Superior temporal gyrus (tissue), 1 donor: Measurements from ENCODE around the gene FHOD1.

Experiments used
- DNase-seq: peaks from one replicate; pipeline ENCODE4 v3.0.0-alpha.2; 2016; ENCODE audit errors: extremely low spot score

The FHOD1 gene

DNA sequence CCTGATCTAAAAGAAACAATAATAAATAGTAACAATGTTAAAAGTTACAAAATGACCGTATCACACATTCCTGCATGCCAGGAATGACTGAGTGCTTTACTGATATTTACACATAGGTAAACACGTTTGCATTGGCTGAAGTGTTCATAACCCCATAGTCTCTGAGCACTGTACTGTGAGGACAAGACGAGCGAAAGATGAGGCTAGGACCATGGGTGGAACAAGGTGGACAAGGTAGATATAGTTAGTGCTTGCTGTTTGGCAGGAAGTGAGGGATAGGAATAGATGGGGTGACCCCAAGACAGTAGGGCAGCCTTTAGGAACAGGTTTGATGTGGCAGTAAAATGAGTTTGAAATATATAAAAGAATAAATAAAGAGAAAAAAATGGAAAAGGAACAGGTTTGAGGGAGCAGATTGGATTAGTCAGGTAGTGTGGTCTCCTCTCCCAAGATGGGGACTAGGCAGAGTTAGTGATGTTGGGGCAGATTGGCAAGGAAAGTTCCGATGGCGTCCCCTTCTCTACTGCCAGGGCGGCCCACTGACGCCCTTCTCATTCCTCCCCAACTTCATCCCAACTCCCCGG lies 55.8 kb downstream of the FHOD1 start:
- no peak for DNase-seq

DNA sequence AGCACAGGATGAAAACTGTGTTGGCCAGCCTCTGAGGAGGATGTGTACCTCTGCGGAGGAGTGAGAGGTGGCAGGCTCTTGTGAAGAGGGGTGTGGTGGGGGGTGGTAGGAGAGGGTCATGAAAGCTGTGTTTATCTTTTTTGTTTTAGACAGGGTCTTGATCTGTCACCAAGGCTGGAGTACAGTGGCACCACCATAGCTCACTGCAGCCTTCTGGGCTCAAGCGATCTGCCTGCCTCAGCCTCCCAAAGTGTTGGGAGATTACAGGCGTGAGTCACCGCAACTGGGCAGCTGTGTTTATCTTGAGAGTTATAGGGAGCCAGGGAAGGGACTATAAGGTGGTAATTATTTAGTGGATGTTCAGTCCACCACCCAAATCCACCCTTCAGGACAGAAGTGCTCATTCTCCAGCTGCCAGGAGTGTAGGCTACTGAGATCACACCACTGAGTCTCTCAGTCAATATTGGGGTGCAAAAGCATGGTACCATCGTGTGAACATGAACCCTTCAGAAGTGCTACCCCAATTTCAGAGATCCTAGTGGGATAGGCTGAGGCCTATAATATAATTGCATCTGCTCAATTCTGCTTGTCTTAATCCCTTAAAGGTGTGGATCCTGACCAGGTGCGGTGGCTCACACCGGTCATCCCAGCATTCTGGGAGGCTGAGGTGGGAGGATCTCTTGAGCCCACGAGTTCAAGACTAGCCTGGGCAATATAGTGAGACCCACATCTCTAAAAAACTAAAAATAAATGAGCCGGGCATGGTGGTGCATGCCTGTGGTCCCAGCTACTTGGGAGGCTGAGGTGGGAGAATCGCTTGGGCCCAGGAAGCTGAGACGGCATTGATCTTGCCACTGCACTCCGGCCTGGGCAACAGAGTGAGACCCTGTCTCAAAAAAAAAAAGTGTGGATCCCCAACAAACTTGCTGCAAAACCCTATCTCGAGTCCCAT lies 56.6 kb downstream of the FHOD1 start:
- no peak for DNase-seq

DNA sequence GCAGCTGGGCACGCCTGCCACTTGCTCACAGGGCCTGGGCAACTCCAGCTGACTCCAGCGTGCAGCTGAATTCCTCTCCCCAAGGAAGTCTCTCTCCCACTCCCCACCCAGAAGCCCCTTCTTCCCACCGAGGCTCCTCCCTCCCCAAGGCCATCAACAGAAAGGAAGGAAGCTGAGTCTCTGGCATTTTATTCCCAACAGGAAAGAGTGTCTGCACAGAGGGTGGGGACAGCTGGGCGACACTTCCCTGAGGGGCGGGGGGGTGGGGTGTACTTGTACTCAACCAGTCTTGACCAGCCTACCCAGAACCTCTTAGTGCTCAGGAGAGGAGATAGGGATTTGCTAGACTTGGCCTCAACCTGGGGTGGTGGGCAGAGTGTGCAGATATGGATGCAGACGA lies 57.2 kb downstream of the FHOD1 start, which contains the start of gene EXOC3L1:
Gene EXOC3L1, minus strand, starts transcription at position 96 of the 400 bp plus-strand sequence. CDS start 460 bp downstream, outside the sequence.
- DNase-seq = no peak

GRCh38 chr16:67188798-67189197 lies 58.5 kb downstream of the FHOD1 start:
- no peak for DNase-seq

DNA sequence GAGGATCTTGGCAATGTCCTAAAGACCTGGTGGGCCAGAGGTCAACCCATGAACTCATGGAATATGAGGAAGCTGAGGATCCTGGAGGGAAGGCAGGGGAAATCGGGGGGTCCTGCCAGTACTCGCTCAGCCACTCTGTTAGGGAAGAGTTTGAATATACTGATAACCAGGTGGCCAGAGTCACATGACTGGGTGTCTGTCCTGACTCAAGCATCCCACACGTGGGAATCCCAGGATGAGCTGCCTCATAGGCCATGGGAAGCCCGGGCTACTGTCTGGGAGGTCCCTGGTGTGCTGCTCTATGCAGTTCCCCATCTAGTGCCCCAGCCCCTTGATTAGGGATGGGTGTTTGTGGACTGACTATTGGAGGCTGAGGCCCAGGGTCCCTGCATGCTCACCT lies 59.0 kb downstream of the FHOD1 start:
- DNase-seq = no peak

GRCh38 chr16:67187175-67187890 lies 59.9 kb downstream of the FHOD1 start:
- no peak for DNase-seq

GRCh38 chr16:67186550-67186950 lies 60.7 kb downstream of the FHOD1 start:
- DNase-seq = no peak

GRCh38 chr16:67185651-67186134 lies 61.6 kb downstream of the FHOD1 start:
- no peak for DNase-seq

- DNase-seq = peak; percentile 81
These were observed 62.2 kb downstream of the FHOD1 start for GRCh38 chr16:67184995-67185650.

DNA sequence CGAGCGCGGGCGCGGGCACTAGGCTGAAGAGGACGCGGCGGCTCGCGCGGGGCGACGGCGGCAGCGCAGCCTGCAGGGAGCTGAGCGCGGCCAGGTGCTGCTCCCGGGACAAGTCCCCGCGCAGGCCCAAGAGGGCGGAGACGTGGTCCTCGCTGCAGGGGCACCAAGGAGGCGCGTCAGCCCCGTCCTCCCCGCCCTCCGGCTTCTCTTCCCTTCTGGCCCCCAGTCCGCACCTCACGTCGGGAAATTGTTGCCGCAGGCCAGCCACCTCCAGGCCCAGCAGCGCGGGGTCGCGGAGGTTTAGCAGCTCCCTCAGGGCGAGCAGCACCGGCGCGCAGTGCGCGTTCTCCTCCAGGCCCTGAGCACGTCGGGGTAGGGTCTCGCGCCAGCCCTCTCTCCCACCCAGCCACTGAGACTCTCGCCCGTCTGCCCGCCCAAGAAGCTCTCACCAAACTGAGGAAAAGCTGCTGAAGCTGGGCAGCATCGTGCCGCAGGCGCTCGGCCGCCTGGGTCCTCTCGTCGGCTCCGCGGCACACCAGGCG lies 62.8 kb downstream of the FHOD1 start:
- no peak for DNase-seq

GRCh38 chr16:67183627-67184452 lies 63.4 kb downstream of the FHOD1 start, which contains the start of gene MATCAP1:
MATCAP1 (minus strand) TSS chr16:67183963; CDS start chr16:67180610, 3,353 bp downstream.
- DNase-seq = peak; percentile 97

DNA sequence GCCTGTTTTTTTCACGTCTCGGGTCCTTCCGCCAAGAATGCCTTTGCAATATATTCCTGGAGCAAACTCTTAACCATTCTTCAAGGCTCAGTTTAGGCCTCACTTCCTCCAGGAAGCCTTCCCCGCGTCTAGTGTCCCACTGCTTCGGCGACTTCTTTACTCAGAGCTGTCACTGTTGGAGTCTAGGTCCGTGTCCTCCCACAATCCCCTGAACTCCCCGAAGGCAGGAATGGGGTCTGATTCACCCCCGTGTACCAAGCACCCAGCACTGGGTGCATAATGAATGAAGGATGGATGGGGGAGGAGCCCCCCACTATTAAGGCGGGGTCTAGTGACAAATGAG lies 64.0 kb downstream of the FHOD1 start:
- DNase-seq = no peak

GRCh38 chr16:67182288-67182687 lies 65.0 kb downstream of the FHOD1 start:
- no peak for DNase-seq

- DNase-seq = peak; percentile 28
These were observed 65.9 kb downstream of the FHOD1 start for GRCh38 chr16:67181346-67181745.

- no peak for DNase-seq
These were observed 67.1 kb downstream of the FHOD1 start for GRCh38 chr16:67180166-67180565.

DNA sequence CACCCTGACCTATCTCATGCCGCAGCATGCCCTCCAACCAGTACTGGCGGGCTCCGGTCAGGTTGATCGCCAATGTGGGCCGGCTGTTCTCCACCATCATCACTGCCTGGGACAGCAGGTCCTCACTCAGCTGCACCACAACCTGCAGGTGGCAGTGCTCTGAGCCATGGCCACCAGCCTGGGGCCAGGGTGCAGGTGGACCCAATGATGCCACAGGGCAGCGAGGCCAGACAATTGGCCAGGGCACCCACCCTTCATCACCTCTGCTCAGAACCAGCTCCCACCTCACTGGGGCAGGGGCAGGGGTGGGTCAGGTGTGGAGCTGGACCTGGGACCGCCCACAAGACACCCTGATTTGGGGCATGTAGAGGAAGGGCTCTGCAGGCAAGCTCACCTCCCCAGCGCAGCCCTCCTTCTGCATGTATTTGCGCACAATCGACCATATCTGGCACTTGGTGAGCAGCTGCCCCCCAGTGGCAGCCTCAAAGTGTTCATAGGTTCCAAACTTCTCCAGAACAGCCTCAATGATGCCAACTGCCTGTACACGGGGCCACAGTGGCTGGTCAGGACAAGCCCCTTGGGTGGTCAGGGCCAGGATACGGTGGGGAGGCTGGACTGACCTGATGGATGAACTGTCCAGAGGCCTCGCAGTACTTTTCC lies 67.7 kb downstream of the FHOD1 start:
- no peak for DNase-seq
